ENCODE results near the gene CSF3. TPM values are rescaled to one million over a fixed set of nuclear protein-coding genes. Genes with fewer than 3 reads are reported as not detected.
A peak's percentile ranks its signal among the peaks of the same experiment; 100 is the strongest.

CSF3 gene
- total RNA-seq, 4 donors from 2014 or later, result 0.32 to 19.4 (median 0.58) TPM

DNA sequence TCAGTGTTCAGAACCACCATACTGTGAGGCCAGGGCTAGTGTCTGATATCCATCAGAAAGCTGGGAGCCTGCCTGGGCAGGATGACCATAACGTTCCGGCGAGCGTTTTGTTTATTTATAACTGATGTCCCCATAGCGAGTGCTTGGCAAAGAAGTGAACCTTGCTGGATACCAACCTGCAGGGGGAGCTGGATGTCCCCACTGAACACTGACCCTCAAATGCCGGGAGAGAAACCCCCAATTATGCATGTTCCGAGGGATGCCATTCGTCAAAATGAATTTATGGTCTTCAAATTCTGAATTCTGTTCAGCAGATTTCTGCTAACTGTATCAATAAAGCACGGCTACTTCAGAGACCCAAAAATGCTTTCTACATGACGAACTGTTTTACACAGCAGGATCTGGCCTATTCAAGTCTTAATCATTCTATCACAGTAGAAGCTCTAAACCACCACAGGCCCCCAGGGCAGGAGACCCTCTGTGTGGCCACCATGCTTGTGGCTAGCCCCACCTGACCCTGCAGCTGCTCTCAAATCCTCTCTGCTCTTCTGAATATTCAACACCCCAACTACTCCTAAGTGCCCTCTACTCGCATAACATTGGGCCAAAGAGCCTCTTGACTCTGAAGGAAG is 23.8 kb downstream of the CSF3 start:
- TF ChIP-seq EP300 (IDR thresholded peaks at IDR 0.05) (no peak), POLR2AphosphoS5 (IDR thresholded peaks at IDR 0.05) (peak; percentile 80 to 89)
- TF ChIP-seq, protein P1, sequence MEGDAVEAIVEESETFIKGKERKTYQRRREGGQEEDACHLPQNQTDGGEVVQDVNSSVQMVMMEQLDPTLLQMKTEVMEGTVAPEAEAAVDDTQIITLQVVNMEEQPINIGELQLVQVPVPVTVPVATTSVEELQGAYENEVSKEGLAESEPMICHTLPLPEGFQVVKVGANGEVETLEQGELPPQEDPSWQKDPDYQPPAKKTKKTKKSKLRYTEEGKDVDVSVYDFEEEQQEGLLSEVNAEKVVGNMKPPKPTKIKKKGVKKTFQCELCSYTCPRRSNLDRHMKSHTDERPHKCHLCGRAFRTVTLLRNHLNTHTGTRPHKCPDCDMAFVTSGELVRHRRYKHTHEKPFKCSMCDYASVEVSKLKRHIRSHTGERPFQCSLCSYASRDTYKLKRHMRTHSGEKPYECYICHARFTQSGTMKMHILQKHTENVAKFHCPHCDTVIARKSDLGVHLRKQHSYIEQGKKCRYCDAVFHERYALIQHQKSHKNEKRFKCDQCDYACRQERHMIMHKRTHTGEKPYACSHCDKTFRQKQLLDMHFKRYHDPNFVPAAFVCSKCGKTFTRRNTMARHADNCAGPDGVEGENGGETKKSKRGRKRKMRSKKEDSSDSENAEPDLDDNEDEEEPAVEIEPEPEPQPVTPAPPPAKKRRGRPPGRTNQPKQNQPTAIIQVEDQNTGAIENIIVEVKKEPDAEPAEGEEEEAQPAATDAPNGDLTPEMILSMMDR (IDR thresholded peaks at IDR 0.05), result peak; percentile 73 to 90 (median 87)
- H3K27ac ChIP-seq (replicated peaks in 1 of 4), result peak overlapping the region; percentile 76 to 83 (median 82)
- H3K4me3 ChIP-seq, result peak overlapping the region in 2 of 4 donors; percentile 4 to 11
- DNase-seq (ENCODE audit: extremely low spot score), result peak; percentile 95
- WGBS, result 22% methylated on average over 11 of the region's 11 CpGs
- intact Hi-C loops (cut with DNase I), result no loop called here
- H3K27me3 ChIP-seq, result no peaks in the 10 kb centered on the region
- H3K4me1 ChIP-seq, result peaks cover 14 to 40% (median 35%) of the 10 kb centered on the region in 4 donors
- H3K9me3 ChIP-seq, result no peaks in the 10 kb centered on the region
- peaks cover 8 to 43% (median 27%) of the 10 kb centered on the region in 4 donors for H3K36me3 ChIP-seq

DNA sequence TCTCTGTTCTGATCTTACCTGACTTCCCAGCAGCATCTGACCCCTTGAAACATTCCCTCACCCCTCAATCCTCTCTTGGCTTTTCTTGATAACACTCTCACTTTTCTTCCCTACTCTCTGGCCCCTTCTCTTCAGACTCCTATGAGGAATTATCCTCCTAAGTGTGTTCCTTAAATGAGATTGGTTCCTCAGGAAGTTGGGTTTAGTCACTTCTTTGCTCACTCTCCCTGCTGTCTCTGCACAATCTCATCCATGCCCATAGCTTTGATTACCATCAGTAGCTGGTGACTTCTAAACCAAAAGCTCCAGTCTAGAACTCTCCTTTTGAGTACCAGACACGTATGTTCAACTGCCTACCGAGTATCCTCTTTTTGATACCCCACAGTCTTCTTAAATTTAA is 26.0 kb downstream of the CSF3 start:
- no peak for DNase-seq (ENCODE audit: extremely low spot score)
- H3K36me3 ChIP-seq, result peaks cover 14 to 43% (median 20%) of the 10 kb centered on the region in 4 donors
- H3K4me1 ChIP-seq, result peaks cover 14 to 25% (median 21%) of the 10 kb centered on the region in 4 donors
- intact Hi-C loops (cut with DNase I), result loop anchor here (5.0 kb wide), 1 partner anchor 41 kb away; no protein-coding TSS in a partner anchor
- H3K27me3 ChIP-seq, result no peaks in the 10 kb centered on the region
- no peak overlapping the region for H3K4me3 ChIP-seq
- no peaks in the 10 kb centered on the region for H3K9me3 ChIP-seq
- no peak overlapping the region for H3K27ac ChIP-seq (replicated peaks in 1 of 4)
- TF ChIP-seq EP300 (IDR thresholded peaks at IDR 0.05), result no peak
- no peak for TF ChIP-seq POLR2A (IDR thresholded peaks at IDR 0.05; ENCODE audit: low read depth)
- no peak for TF ChIP-seq POLR2AphosphoS5 (IDR thresholded peaks at IDR 0.05)
- TF ChIP-seq, protein P1 (IDR thresholded peaks at IDR 0.05), result no peak
- 98% methylated on average over 2 of the region's 2 CpGs for WGBS

DNA sequence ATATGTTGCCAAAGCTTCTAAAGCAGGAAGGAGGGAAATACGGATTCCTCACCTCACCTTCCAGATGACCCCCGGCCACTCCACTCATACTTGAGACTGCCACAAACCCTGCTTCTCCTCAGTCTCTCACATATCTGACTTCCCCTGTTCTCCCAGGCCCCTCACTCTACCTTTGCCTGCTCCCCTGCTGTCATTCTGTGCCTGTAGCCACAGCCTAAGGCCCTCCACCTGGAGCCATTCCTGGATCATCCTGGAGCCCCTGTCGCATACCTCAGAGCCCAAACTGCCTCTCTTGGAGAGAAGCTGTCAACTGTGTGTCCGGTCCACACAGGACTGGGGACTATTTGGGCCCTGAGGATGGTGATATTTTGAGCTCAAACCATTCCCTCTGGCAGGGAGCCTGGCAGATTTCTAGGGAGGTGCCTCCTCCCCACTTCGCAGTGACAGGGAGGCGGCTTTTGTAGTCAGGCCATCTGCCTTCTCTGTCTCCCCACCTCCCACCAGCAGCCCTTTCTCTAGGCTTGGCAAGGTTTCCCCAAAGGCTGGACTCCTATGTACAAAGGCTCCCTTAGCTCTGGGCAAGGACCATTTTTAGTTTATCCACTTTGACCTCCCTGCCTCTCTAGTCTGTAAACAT is 41.3 kb downstream of the CSF3 start:
- intact Hi-C loops (cut with DNase I), result loop anchor here (5.0 kb wide), 1 partner anchor 36 kb away; no protein-coding TSS in a partner anchor
- peaks cover 29 to 59% (median 47%) of the 10 kb centered on the region in 4 donors for H3K4me1 ChIP-seq
- no peaks in the 10 kb centered on the region for H3K9me3 ChIP-seq
- peaks cover 10 to 18% (median 17%) of the 10 kb centered on the region in 4 donors for H3K36me3 ChIP-seq
- peak overlapping the region in 3 of 4 donors; percentile 0 to 28 (median 10) for H3K27ac ChIP-seq (replicated peaks in 1 of 4)
- no peak overlapping the region for H3K4me3 ChIP-seq
- TF ChIP-seq, protein P1 (IDR thresholded peaks at IDR 0.05), result no peak
- TF ChIP-seq POLR2A (IDR thresholded peaks at IDR 0.05; ENCODE audit: low read depth) (no peak), POLR2AphosphoS5 (IDR thresholded peaks at IDR 0.05) (no peak), EP300 (IDR thresholded peaks at IDR 0.05) (no peak)
- no peak for DNase-seq (ENCODE audit: extremely low spot score)
- no peaks in the 10 kb centered on the region for H3K27me3 ChIP-seq
- WGBS, result 81% methylated on average over 6 of the region's 6 CpGs

DNA sequence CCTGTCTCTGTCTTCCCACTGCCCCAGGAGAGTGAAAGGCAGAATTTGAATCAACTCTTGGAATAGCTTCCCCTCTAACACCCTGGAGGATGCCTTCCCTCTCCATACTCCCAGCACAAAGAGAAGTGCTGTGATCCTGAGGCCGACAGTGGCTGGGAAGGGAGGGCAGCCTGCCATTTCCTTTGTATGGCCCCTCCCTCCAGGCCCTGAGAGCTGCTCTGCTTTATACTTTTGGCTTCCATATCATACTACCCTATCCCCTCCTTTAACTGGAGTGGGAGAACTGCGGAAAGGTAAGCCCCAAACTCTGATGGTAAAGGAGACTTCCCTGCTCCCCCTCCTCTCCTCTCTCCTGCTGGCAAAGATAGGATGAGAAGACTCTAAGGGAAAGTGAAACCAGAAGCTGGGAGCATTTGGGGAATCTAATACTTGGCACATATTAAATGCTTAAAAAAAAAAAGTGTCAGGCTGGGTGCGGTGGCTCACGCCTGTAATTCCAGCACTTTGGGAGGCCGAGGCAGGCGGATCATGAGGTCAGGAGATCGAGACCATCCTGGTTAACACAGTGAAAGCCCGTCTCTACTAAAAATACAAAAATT is 43.0 kb downstream of the CSF3 start:
- DNase-seq (ENCODE audit: extremely low spot score), result no peak
- Histone ChIP-seq H3K4me3 (peak overlapping the region in 1 of 4 donors; percentile 19), H3K9me3 (no peaks in the 10 kb centered on the region), H3K4me1 (peaks cover 30 to 61% (median 47%) of the 10 kb centered on the region in 4 donors), H3K36me3 (no peaks in the 10 kb centered on the region), H3K27me3 (no peaks in the 10 kb centered on the region), H3K27ac (replicated peaks in 1 of 4) (peak overlapping the region; percentile 67 to 99 (median 86))
- 35% methylated on average over 8 of the region's 8 CpGs for WGBS
- TF ChIP-seq POLR2A (IDR thresholded peaks at IDR 0.05; ENCODE audit: low read depth) (no peak), EP300 (IDR thresholded peaks at IDR 0.05) (no peak), POLR2AphosphoS5 (IDR thresholded peaks at IDR 0.05) (peak in 1 of 2 donors; percentile 14)
- TF ChIP-seq, protein P1 (IDR thresholded peaks at IDR 0.05), result no peak
- intact Hi-C loops (cut with DNase I), result loop anchor here (5.0 kb wide), 1 partner anchor 34 kb away; no protein-coding TSS in a partner anchor
